Measurements from ENCODE around the gene SMARCD1.
A peak's percentile ranks its signal among the peaks of the same experiment; 100 is the strongest.

Gene SMARCD1

GRCh38 chr12:50111693-50112455 lies 26.7 kb downstream of the SMARCD1 start, which contains the start of gene COX14:
TSS of gene COX14 (plus strand) at chr12:50112236. CDS start at chr12:50120044, 7,808 bp downstream.
- peak within 1 kb of the TSS; percentile 87 for H3K9ac ChIP-seq (ENCODE audit: low read length)
- no peaks in the 10 kb centered on the region for H3K9me2 ChIP-seq (replicated peaks; ENCODE audit: insufficient read depth, low read length)
- H3K79me2 ChIP-seq (ENCODE audit: low read length) = peaks cover 48% of the 10 kb centered on the region
- H3K9me3 ChIP-seq (replicated peaks; ENCODE audit: insufficient read depth, low read length) = no peaks in the 10 kb centered on the region
- no peaks in the 10 kb centered on the region for H4K20me1 ChIP-seq (ENCODE audit: insufficient read depth, low read length)
- peak within 1 kb of the TSS; percentile 98 for H3K4me2 ChIP-seq (ENCODE audit: low read depth, low read length)
- H3K4me3 ChIP-seq (ENCODE audit: low read length) = peak within 1 kb of the TSS; percentile 93
- H3K27me3 ChIP-seq (replicated peaks; ENCODE audit: insufficient read depth, low read length) = no peaks in the 10 kb centered on the region
- TF ChIP-seq EZH2 (optimal IDR thresholded peaks at IDR 0.05; ENCODE audit: low read depth, low read length) (no peak), CTCF (IDR thresholded peaks at IDR 0.05; ENCODE audit: low read length) (peak; percentile 97)
- no peaks in the 10 kb centered on the region for H3K36me3 ChIP-seq (replicated peaks; ENCODE audit: insufficient read depth, low read length)
- H2AFZ ChIP-seq (ENCODE audit: low read length) = peak within 1 kb of the TSS; percentile 64
- peaks cover 32% of the 10 kb centered on the region for H3K4me1 ChIP-seq (ENCODE audit: low read length)
- DNase-seq = peak; percentile 100
- H3K27ac ChIP-seq (ENCODE audit: low read length) = peak within 1 kb of the TSS; percentile 98
- H3F3A ChIP-seq (ENCODE audit: insufficient read depth, low read length) = peaks cover 34% of the 10 kb centered on the region

- DNase-seq = peak; percentile 16
- peaks cover 34% of the 10 kb centered on the region for H3F3A ChIP-seq (ENCODE audit: insufficient read depth, low read length)
- no peaks in the 10 kb centered on the region for H3K9me2 ChIP-seq (replicated peaks; ENCODE audit: insufficient read depth, low read length)
- no peaks in the 10 kb centered on the region for H3K36me3 ChIP-seq (replicated peaks; ENCODE audit: insufficient read depth, low read length)
- H3K9ac ChIP-seq (ENCODE audit: low read length) = peak overlapping the region; percentile 87
- no peaks in the 10 kb centered on the region for H4K20me1 ChIP-seq (ENCODE audit: insufficient read depth, low read length)
- H3K9me3 ChIP-seq (replicated peaks; ENCODE audit: insufficient read depth, low read length) = no peaks in the 10 kb centered on the region
- H3K4me3 ChIP-seq (ENCODE audit: low read length) = peak overlapping the region; percentile 93
- no peaks in the 10 kb centered on the region for H3K27me3 ChIP-seq (replicated peaks; ENCODE audit: insufficient read depth, low read length)
- H3K27ac ChIP-seq (ENCODE audit: low read length) = peak overlapping the region; percentile 98
- H3K79me2 ChIP-seq (ENCODE audit: low read length) = peaks cover 54% of the 10 kb centered on the region
- peak overlapping the region; percentile 46 for H3K4me2 ChIP-seq (ENCODE audit: low read depth, low read length)
- TF ChIP-seq EZH2phosphoT487 (IDR thresholded peaks at IDR 0.05; ENCODE audit: low read length) (no peak), EZH2 (optimal IDR thresholded peaks at IDR 0.05; ENCODE audit: low read depth, low read length) (no peak), CTCF (IDR thresholded peaks at IDR 0.05; ENCODE audit: low read length) (no peak)
- H3K4me1 ChIP-seq (ENCODE audit: low read length) = peaks cover 32% of the 10 kb centered on the region
- peak overlapping the region; percentile 59 for H2AFZ ChIP-seq (ENCODE audit: low read length)
Measured at GRCh38 chr12:50112456-50113218, 27.5 kb downstream of the SMARCD1 start.

- H3K4me2 ChIP-seq (ENCODE audit: low read depth, low read length) = no peak overlapping the region
- H3K9ac ChIP-seq (ENCODE audit: low read length) = no peak overlapping the region
- no peaks in the 10 kb centered on the region for H3K27me3 ChIP-seq (replicated peaks; ENCODE audit: insufficient read depth, low read length)
- H3K9me2 ChIP-seq (replicated peaks; ENCODE audit: insufficient read depth, low read length) = no peaks in the 10 kb centered on the region
- TF ChIP-seq CTCF (IDR thresholded peaks at IDR 0.05; ENCODE audit: low read length) (no peak), EZH2 (optimal IDR thresholded peaks at IDR 0.05; ENCODE audit: low read depth, low read length) (no peak), EZH2phosphoT487 (IDR thresholded peaks at IDR 0.05; ENCODE audit: low read length) (no peak)
- H3K9me3 ChIP-seq (replicated peaks; ENCODE audit: insufficient read depth, low read length) = no peaks in the 10 kb centered on the region
- no peaks in the 10 kb centered on the region for H3K36me3 ChIP-seq (replicated peaks; ENCODE audit: insufficient read depth, low read length)
- H2AFZ ChIP-seq (ENCODE audit: low read length) = no peak overlapping the region
- no peak overlapping the region for H3K4me3 ChIP-seq (ENCODE audit: low read length)
- peaks cover 7% of the 10 kb centered on the region for H3F3A ChIP-seq (ENCODE audit: insufficient read depth, low read length)
- H3K27ac ChIP-seq (ENCODE audit: low read length) = no peak overlapping the region
- H3K79me2 ChIP-seq (ENCODE audit: low read length) = peaks cover 75% of the 10 kb centered on the region
- H3K4me1 ChIP-seq (ENCODE audit: low read length) = no peaks in the 10 kb centered on the region
- H4K20me1 ChIP-seq (ENCODE audit: insufficient read depth, low read length) = no peaks in the 10 kb centered on the region
- no peak for DNase-seq
Measured at GRCh38 chr12:50117057-50117622, 32.0 kb downstream of the SMARCD1 start.

Data from MM.1S (cell line).